ENCODE data around the gene TPP1. TPM values are rescaled to one million over a fixed set of nuclear protein-coding genes. Genes with fewer than 3 reads are reported as not detected.
A peak's percentile ranks its signal among the peaks of the same experiment; 100 is the strongest.

The TPP1 gene
- total RNA-seq, 2 donors from 2014 or later, result 66.7 to 75.6 TPM

GRCh38 chr11:6636480-6636879 is 17.3 kb upstream of the TPP1 start:
- Histone ChIP-seq H3K4me1 (ENCODE audit: control insufficient read depth in 1 of 2, low read depth in 2 of 2) (peaks cover 29 to 66% of the 10 kb centered on the region in 2 donors), H3K27ac (peak overlapping the region in 1 of 2 donors; percentile 58), H3K4me3 (no peak overlapping the region), H3K9me3 (no peaks in the 10 kb centered on the region), H3K27me3 (replicated peaks; ENCODE audit: insufficient read depth) (no peaks in the 10 kb centered on the region), H3K36me3 (peaks cover 30% of the 10 kb centered on the region)
- DNase-seq (ENCODE audit: low spot score) (no peak), ATAC-seq (ENCODE audit: insufficient number of reproducible peaks, low FRiP score, low read depth) (no peak)
- TF ChIP-seq CTCF (IDR thresholded peaks at IDR 0.05), result no peak

- Histone ChIP-seq H3K36me3 (peaks cover 36% of the 10 kb centered on the region), H3K4me1 (ENCODE audit: control insufficient read depth in 1 of 2, low read depth in 2 of 2) (peaks cover 29 to 62% of the 10 kb centered on the region in 2 donors), H3K9me3 (no peaks in the 10 kb centered on the region), H3K4me3 (no peak overlapping the region), H3K27me3 (replicated peaks; ENCODE audit: insufficient read depth) (no peaks in the 10 kb centered on the region), H3K27ac (peak overlapping the region; percentile 50 to 58)
- TF ChIP-seq CTCF (IDR thresholded peaks at IDR 0.05), result no peak
- DNase-seq (ENCODE audit: low spot score), result no peak
- no peak for ATAC-seq (ENCODE audit: insufficient number of reproducible peaks, low FRiP score, low read depth)
Measured at GRCh38 chr11:6635082-6635932, 16.1 kb upstream of the TPP1 start.

GRCh38 chr11:6634534-6634933 is 15.3 kb upstream of the TPP1 start:
- peaks cover 29 to 58% of the 10 kb centered on the region in 2 donors for H3K4me1 ChIP-seq (ENCODE audit: control insufficient read depth in 1 of 2, low read depth in 2 of 2)

GRCh38 chr11:6633422-6634408 is 14.5 kb upstream of the TPP1 start:
- no peaks in the 10 kb centered on the region for H3K27me3 ChIP-seq (replicated peaks; ENCODE audit: insufficient read depth)
- H3K36me3 ChIP-seq, result peaks cover 43% of the 10 kb centered on the region
- no peak overlapping the region for H3K4me3 ChIP-seq
- H3K4me1 ChIP-seq (ENCODE audit: control insufficient read depth in 1 of 2, low read depth in 2 of 2), result peaks cover 28 to 50% of the 10 kb centered on the region in 2 donors
- DNase-seq (ENCODE audit: low spot score), result no peak
- no peaks in the 10 kb centered on the region for H3K9me3 ChIP-seq
- no peak for ATAC-seq (ENCODE audit: insufficient number of reproducible peaks, low FRiP score, low read depth)
- H3K27ac ChIP-seq, result no peak overlapping the region
- TF ChIP-seq CTCF (IDR thresholded peaks at IDR 0.05), result no peak

More at GRCh38 chr11:6634534-6634933, 15.3 kb upstream of the TPP1 start:
- no peak overlapping the region for H3K4me3 ChIP-seq
- no peaks in the 10 kb centered on the region for H3K27me3 ChIP-seq (replicated peaks; ENCODE audit: insufficient read depth)
- ATAC-seq (ENCODE audit: insufficient number of reproducible peaks, low FRiP score, low read depth) (no peak), DNase-seq (ENCODE audit: low spot score) (no peak)
- peaks cover 37% of the 10 kb centered on the region for H3K36me3 ChIP-seq
- H3K27ac ChIP-seq, result peak overlapping the region in 1 of 2 donors; percentile 50
- no peak for TF ChIP-seq CTCF (IDR thresholded peaks at IDR 0.05)
- no peaks in the 10 kb centered on the region for H3K9me3 ChIP-seq
